Fibroblast of mammary gland (primary cell): Measurements from ENCODE around the gene GNAT2.

Experiments used
- DNase-seq: peaks from one replicate; pipeline ENCODE4 v3.0.0-alpha.2; 2010; ENCODE audit warnings: low read depth
- H3K4me3 ChIP-seq: 2 replicates; pipeline ENCODE4 v1.5.1; 2011; ENCODE audit warnings: low read depth, mild to moderate bottlenecking, low read length, moderate library complexity; ENCODE audit not compliant: control insufficient read depth
- CTCF ChIP-seq: conservative IDR thresholded peaks from 2 replicates; pipeline ENCODE4 v1.5.1; 2011; ENCODE audit warnings: low read depth, low read length, inconsistent platforms; ENCODE audit not compliant: control insufficient read depth, insufficient read depth

The GNAT2 gene

DNA sequence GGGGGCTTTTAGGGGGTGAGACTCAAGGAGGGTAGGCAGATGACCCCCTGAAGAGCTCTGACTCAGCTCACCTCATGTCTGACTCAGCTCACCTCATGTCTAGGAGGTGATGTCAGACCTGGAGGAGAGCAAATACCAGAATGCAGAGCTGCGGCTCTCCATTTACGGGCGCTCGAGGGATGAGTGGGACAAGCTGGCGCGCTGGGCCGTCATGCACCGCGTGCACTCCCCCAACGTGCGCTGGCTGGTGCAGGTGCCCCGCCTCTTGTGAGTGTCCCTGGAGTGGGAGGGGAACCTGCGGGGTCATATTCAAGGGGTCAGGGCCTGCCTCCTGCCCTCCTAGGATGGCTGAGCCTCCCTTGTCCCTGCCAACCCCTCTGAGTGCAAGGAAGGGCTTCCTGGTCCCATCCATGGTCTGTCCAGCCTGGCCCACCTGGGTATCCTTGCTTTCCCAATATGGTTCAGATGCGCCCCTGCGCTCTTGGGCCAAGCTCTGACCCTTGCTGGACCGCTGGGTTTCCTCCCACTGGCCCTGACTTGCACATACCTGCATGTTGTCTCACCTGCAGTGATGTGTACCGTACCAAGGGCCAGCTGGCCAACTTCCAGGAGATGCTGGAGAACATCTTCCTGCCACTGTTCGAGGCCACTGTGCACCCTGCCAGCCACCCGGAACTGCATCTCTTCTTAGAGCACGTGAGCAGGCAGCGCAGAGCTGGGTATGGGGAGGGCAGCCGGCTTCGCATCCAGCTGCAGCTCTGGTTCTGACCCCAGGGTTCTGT, 9.3 kb upstream of the GNAT2 start:
- TF ChIP-seq CTCF = no peak
- no peak overlapping the region for H3K4me3 ChIP-seq
- peak; percentile 51 for DNase-seq

DNA sequence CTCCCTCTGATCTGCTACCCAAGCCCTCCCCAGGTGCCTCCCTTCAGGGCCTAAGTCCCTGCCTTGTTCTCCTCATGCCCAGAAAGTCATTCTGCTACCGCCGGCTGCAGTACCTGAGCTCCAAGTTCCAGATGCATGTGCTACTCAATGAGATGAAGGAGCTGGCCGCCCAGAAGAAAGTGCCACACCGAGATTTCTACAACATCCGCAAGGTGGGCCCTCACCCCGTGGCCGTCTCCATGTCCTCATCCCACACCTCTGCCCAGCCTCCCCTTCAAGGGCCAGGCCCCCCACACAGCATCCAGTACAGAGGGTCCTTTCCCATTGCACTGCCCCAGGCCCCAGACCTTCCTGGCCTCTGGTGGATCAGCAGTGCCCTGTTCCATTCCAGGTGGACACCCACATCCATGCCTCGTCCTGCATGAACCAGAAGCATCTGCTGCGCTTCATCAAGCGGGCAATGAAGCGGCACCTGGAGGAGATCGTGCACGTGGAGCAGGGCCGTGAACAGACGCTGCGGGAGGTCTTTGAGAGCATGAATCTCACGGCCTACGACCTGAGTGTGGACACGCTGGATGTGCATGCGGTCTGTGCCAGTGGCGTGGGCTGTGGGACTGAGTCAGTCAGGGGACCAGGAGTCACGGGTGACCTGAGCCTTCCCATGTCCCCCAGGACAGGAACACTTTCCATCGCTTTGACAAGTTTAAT, 8.4 kb upstream of the GNAT2 start:
- no peak overlapping the region for H3K4me3 ChIP-seq
- DNase-seq = no peak
- no peak for TF ChIP-seq CTCF

DNA sequence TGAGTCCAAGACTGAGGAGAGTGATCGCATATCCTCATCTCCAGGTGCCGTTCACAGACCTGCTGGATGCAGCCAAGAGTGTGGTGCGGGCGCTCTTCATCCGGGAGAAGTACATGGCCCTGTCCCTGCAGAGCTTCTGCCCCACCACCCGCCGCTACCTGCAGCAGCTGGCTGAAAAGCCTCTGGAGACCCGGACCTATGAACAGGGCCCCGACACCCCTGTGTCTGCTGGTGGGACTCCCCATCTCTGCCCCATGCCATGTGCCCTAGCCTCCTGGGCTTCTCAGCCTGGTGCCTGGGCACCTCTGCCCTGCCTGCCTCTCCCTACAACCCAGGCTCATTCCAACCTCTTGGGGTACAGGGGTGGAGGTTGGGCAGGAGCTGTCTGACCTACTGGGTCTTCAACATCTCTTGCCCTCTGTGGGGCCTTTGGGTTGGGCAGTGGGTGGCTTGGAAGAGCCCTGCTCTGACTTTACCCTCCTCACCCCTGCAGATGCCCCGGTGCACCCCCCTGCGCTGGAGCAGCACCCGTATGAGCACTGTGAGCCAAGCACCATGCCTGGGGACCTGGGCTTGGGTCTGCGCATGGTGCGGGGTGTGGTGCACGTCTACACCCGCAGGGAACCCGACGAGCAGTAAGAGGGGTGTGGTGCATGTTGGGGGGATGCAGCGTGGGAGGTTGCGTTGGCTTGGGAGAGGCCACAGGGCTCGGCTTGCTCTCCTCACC, 7.4 kb upstream of the GNAT2 start:
- no peak for DNase-seq
- no peak for TF ChIP-seq CTCF
- H3K4me3 ChIP-seq = no peak overlapping the region

GRCh38 chr1:109625601-109626560, 6.5 kb upstream of the GNAT2 start:
- no peak for DNase-seq
- no peak overlapping the region for H3K4me3 ChIP-seq
- TF ChIP-seq CTCF = no peak

DNA sequence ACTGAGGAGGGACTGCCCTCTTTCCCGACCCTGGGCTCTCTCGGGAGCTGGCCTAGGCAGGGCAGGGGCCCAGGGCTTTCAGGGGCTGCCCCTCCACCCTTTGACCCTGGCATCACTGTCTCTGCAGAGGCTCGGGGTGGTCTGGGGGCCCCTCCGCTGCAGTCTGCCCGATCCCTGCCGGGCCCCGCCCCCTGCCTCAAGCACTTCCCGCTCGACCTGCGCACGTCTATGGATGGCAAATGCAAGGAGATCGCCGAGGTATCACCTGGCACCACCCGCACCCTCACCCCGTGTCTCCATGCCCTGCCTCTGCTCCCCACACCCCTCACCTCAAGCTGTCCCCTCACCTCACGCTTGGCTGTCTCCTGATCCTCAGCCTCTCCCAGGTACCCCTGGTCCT, 5.8 kb upstream of the GNAT2 start:
- TF ChIP-seq CTCF = no peak
- DNase-seq = no peak
- H3K4me3 ChIP-seq = no peak overlapping the region
